AG09319 (cell line): ENCODE data around the gene AHCYL2.

Source experiments
- DNase-seq: peaks from one replicate; pipeline ENCODE4 v3.0.0-alpha.2; 2010; ENCODE audit warnings: low read depth; ENCODE audit errors: extremely low read depth
- TF ChIP-seq, protein P1 (sequence below): IDR thresholded peaks from 2 replicates; pipeline ENCODE4 v1.5.1; 2011; ENCODE audit warnings: low read depth, mild to moderate bottlenecking, inconsistent platforms, low read length, moderate library complexity

AHCYL2 gene

GRCh38 chr7:129224251-129225205 lies at the start of gene AHCYL2:
Gene AHCYL2 (plus strand): TSS chr7:129225030.
- TF ChIP-seq, protein P1, sequence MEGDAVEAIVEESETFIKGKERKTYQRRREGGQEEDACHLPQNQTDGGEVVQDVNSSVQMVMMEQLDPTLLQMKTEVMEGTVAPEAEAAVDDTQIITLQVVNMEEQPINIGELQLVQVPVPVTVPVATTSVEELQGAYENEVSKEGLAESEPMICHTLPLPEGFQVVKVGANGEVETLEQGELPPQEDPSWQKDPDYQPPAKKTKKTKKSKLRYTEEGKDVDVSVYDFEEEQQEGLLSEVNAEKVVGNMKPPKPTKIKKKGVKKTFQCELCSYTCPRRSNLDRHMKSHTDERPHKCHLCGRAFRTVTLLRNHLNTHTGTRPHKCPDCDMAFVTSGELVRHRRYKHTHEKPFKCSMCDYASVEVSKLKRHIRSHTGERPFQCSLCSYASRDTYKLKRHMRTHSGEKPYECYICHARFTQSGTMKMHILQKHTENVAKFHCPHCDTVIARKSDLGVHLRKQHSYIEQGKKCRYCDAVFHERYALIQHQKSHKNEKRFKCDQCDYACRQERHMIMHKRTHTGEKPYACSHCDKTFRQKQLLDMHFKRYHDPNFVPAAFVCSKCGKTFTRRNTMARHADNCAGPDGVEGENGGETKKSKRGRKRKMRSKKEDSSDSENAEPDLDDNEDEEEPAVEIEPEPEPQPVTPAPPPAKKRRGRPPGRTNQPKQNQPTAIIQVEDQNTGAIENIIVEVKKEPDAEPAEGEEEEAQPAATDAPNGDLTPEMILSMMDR, result no peak
- DNase-seq, result peak; percentile 92

DNA sequence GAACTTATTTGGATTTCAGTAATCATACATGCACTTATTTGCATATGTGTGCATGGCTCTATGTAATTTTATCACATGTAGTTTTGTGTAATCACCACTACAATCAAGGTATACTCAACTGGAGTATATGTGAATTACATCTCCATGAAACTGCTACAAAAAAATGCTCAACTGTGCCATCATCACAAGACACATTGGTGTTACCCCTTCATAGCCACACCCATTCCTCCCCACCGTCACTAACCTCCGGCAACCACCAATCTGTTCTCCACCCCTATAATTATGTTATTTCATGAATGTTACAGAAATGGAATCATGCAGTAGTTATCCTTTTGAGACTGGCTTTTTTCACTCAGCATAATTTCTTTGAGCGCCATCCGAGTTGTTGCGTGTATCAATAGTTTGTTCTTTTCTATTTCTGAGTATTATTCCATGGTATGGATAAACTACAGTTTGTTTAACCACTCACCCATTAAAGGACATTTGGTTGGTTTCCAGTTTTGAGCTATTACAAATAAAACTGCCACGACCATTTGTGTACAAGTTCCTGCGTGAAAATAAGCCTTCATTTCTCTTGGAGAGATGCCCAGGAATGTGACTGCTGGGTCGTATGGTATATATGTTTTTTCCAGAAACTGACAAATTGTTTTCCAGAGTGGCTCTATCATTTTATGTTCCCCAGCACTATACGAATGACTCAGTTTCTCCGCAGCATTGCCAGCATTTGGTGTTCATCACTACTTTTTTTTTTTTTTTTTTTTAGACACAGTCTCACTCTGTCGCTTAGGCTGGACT lies 47.7 kb upstream of the AHCYL2 start:
- TF ChIP-seq, protein P1, result no peak
- no peak for DNase-seq

- no peak for DNase-seq
- TF ChIP-seq, protein P1, result no peak
Measured at GRCh38 chr7:129184981-129185670, 39.7 kb upstream of the AHCYL2 start.

GRCh38 chr7:129186749-129187260 lies 38.0 kb upstream of the AHCYL2 start:
- TF ChIP-seq, protein P1, result no peak
- DNase-seq, result no peak

GRCh38 chr7:129187681-129188371 lies 37.0 kb upstream of the AHCYL2 start:
- DNase-seq, result no peak
- TF ChIP-seq, protein P1, result no peak

GRCh38 chr7:129188372-129188891 lies 36.4 kb upstream of the AHCYL2 start, which contains the start of gene SMO:
Gene SMO (plus strand): TSS chr7:129188633. CDS start chr7:129189152, 519 bp downstream.
- TF ChIP-seq, protein P1, result no peak
- DNase-seq, result no peak
